ENCODE data around the gene BRCA2.
"Not testable (repeated sequence)": the region's sequence is repeated elsewhere in the genome, so short reads cannot be mapped to it uniquely, and the experiment has no call there.

DNA sequence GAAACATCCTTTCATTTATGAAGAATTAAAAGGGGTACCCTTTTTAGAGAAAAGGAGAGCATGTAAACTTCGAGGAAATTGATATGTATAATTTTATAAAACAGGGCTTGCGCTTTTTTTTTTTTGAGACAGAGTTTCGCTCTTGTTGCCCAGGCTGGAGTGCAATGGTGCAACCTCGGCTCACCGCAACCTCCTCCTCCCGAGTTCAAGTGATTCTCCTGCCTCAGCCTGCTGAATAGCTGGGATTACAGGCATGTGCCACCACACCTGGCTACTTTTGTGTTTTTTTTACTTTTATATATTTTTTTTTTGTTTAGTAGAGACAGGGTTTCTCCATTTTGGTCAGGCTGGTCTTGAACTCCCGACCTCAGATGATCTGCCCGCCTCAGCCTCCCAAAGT lies 40.6 kb downstream of the BRCA2 start:
- not testable (repeated sequence) for TF ChIP-seq CTCF (IDR thresholded peaks at IDR 0.05; ENCODE audit: insufficient read depth, low read length, poor library complexity, severe bottlenecking); EZH2phosphoT487 (conservative IDR thresholded peaks at IDR 0.05; ENCODE audit: low read length)

Data from SU-DHL-6 (cell line).